CD14-positive monocyte (primary cell): ENCODE data around the gene PRKN. TPM values are rescaled to one million over a fixed set of nuclear protein-coding genes. Genes with fewer than 3 reads are reported as not detected.

Source experiments
- DNase-seq, 3 donors: peaks; one replicate each; pipeline ENCODE4 v3.0.0-alpha.2; 2011 to 2022
- H2AFZ ChIP-seq: 2 replicates; pipeline ENCODE4 v1.6.0; 2012; ENCODE audit warnings: mild to moderate bottlenecking, low read depth, low read length, inconsistent platforms; ENCODE audit not compliant: insufficient read depth, poor library complexity, severe bottlenecking
- H3K27ac ChIP-seq, 2 donors: 1 replicate in 1 of 2; 2 replicates in 1 of 2; pipeline ENCODE4 v1.5.1; 2012 to 2013; ENCODE audit warnings: low read length in 2 of 2, control low read depth in 1 of 2, inconsistent platforms in 1 of 2, low read depth in 1 of 2, mild to moderate bottlenecking in 1 of 2
- H3K27me3 ChIP-seq, 2 donors: one replicate each; pipeline versions ENCODE4 v1.6.0 to v1.6.1; 2011 to 2013; ENCODE audit warnings: low read length in 2 of 2; ENCODE audit not compliant: control insufficient read depth in 2 of 2, insufficient read depth in 2 of 2
- H3K36me3 ChIP-seq, 2 donors: replicated peaks in 1 of 2; 1 replicate in 1 of 2; 2 replicates in 1 of 2; pipeline versions ENCODE4 v1.5.1 to v1.6.1; 2012 to 2013; ENCODE audit warnings: low read length in 2 of 2, control low read depth in 1 of 2, inconsistent platforms in 1 of 2, mild to moderate bottlenecking in 1 of 2; ENCODE audit not compliant: insufficient read depth in 2 of 2, control insufficient read depth in 1 of 2
- H3K4me1 ChIP-seq, 2 donors: 1 replicate in 1 of 2; 2 replicates in 1 of 2; pipeline versions ENCODE4 v1.5.1 to v1.6.1; 2012 to 2013; ENCODE audit warnings: low read length in 2 of 2, control low read depth in 1 of 2, inconsistent platforms in 1 of 2, mild to moderate bottlenecking in 1 of 2, moderate library complexity in 1 of 2; ENCODE audit not compliant: insufficient read depth in 2 of 2, control insufficient read depth in 1 of 2
- H3K4me2 ChIP-seq: replicated peaks from 2 replicates; pipeline ENCODE3; 2012; ENCODE audit warnings: low read length, moderate library complexity, mild to moderate bottlenecking; ENCODE audit not compliant: poor library complexity, severe bottlenecking; ENCODE audit errors: extremely low read depth
- H3K4me3 ChIP-seq, 3 experiments: fragments of 200-600 bp in 1 of 3; sonication (generic) in 1 of 3; replicated peaks in 1 of 3; 1 replicate in 2 of 3; 2 replicates in 1 of 3; pipeline ENCODE4 v1.5.1; 2011 to 2013; ENCODE audit warnings: low read length in 3 of 3, mild to moderate bottlenecking in 3 of 3, control low read depth in 2 of 3, low read depth in 2 of 3, inconsistent platforms in 1 of 3, moderate library complexity in 1 of 3
- H3K79me2 ChIP-seq: 2 replicates; pipeline ENCODE4 v1.6.0; 2012; ENCODE audit warnings: mild to moderate bottlenecking, control low read depth, inconsistent platforms, low read length, moderate library complexity; ENCODE audit not compliant: insufficient read depth
- H3K9ac ChIP-seq: 2 replicates; pipeline ENCODE4 v1.6.0; 2017; ENCODE audit warnings: low read length, mild to moderate bottlenecking; ENCODE audit not compliant: insufficient read depth, poor library complexity, severe bottlenecking
- H3K9me3 ChIP-seq, 2 donors: replicated peaks in 1 of 2; 1 replicate in 1 of 2; 2 replicates in 1 of 2; pipeline versions ENCODE4 v1.5.1 to v1.6.1; 2012 to 2013; ENCODE audit warnings: low read length in 2 of 2, control low read depth in 1 of 2; ENCODE audit not compliant: control insufficient read depth in 1 of 2, insufficient read depth in 1 of 2
- H4K20me1 ChIP-seq: 2 replicates; pipeline ENCODE4 v1.6.0; 2012; ENCODE audit warnings: mild to moderate bottlenecking, low read length, control low read depth, moderate library complexity; ENCODE audit not compliant: insufficient read depth
- H3K27ac Mint-ChIP-seq, 7 donors: one replicate each; pipeline ENCODE4 v1.8.0; 2020; ENCODE audit warnings: mild to moderate bottlenecking in 7 of 7, mixed read lengths in 7 of 7, moderate library complexity in 6 of 7, inconsistent platforms in 2 of 7
- H3K27me3 Mint-ChIP-seq, 3 donors: one replicate each; pipeline ENCODE4 v1.8.0; 2021 to 2022; ENCODE audit warnings: low read depth in 3 of 3, mild to moderate bottlenecking in 3 of 3, mixed read lengths in 3 of 3, moderate library complexity in 3 of 3, inconsistent platforms in 1 of 3
- H3K36me3 Mint-ChIP-seq, 2 donors: one replicate each; pipeline ENCODE4 v1.8.0; 2020; ENCODE audit warnings: mixed read lengths in 2 of 2, inconsistent platforms in 1 of 2, mild to moderate bottlenecking in 1 of 2
- H3K4me1 Mint-ChIP-seq: one replicate; pipeline ENCODE4 v1.8.0; 2020; ENCODE audit warnings: mild to moderate bottlenecking, mixed read lengths
- H3K4me3 Mint-ChIP-seq, 2 donors: one replicate each; pipeline ENCODE4 v1.8.0; 2020; ENCODE audit warnings: mild to moderate bottlenecking in 2 of 2, mixed read lengths in 2 of 2, moderate library complexity in 1 of 2
- H3K9me3 Mint-ChIP-seq, 7 donors: one replicate each; pipeline ENCODE4 v1.8.0; 2020 to 2022; ENCODE audit warnings: mixed read lengths in 7 of 7, mild to moderate bottlenecking in 6 of 7, moderate library complexity in 6 of 7, inconsistent platforms in 2 of 7
- CTCF ChIP-seq: fragments of 200-600 bp; IDR thresholded peaks from one replicate; pipeline ENCODE4 v1.8.0; 2022; ENCODE audit warnings: antibody characterized with exemption, mild to moderate bottlenecking
- WGBS: methylation state at CpG from one replicate; pipeline ENCODE4 v1.1.5; 2013; ENCODE audit warnings: missing lambda C conversion rate; ENCODE audit not compliant: insufficient coverage; 5-methylcytosine and 5-hydroxymethylcytosine counted together
- intact Hi-C, 2 donors: fragments of 100-400 bp; cut with micrococcal nuclease; formaldehyde crosslinking; loops; one replicate each; pipeline versions ENCODE4 v1.15.0 to v1.15.1; 2023
- polyA plus RNA-seq, 3 donors: library from polyadenylated mRNA; depleted of rRNA in 1 of 3; unstranded in 2 of 3; stranded (reverse) in 1 of 3; fragments of 300-500 nt in 2 of 3; fragments of >200 nt in 1 of 3; fragmentation: Illumina TruSeq in 2 of 3; gene quantifications; 1 replicate in 2 of 3; 2 replicates in 1 of 3; pipeline ENCODE4 v1.2.3, GENCODE V29; 2012 to 2021

The PRKN gene
- polyA plus RNA-seq, 3 donors = 0.19 to 0.21 TPM; not detected in 1

GRCh38 chr6:161442420-161442819, 1285.1 kb downstream of the PRKN start:
- Histone ChIP-seq H3K79me2 (no peaks in the 10 kb centered on the region), H2AFZ (no peak overlapping the region), H4K20me1 (no peaks in the 10 kb centered on the region), H3K27me3 (no peaks in the 10 kb centered on the region), H3K9ac (no peak overlapping the region), H3K9me3 (no peaks in the 10 kb centered on the region), H3K36me3 (no peaks in the 10 kb centered on the region), H3K4me2 (no peak overlapping the region), H3K4me3 (no peak overlapping the region), H3K4me1 (no peaks in the 10 kb centered on the region), H3K27ac (no peak overlapping the region)
- H3K4me1 Mint-ChIP-seq = peaks cover 3% of the 10 kb centered on the region
- H3K27ac Mint-ChIP-seq = peak overlapping the region in 2 of 7 donors; percentile 30 to 57
- intact Hi-C loops = no loop called here
- peaks cover 0 to 4% (median 0%) of the 10 kb centered on the region in 7 donors for H3K9me3 Mint-ChIP-seq
- no peak overlapping the region for H3K4me3 Mint-ChIP-seq
- no peak for TF ChIP-seq CTCF
- DNase-seq = no peak
- H3K27me3 Mint-ChIP-seq = peaks cover 0 to 6% (median 3%) of the 10 kb centered on the region in 3 donors
- no peaks in the 10 kb centered on the region for H3K36me3 Mint-ChIP-seq
- over 99% methylated on average over 15 of the region's 15 CpGs for WGBS

- H3K4me2 ChIP-seq = no peak overlapping the region
- no CpG with 5 or more reads among the region's 4 CpGs for WGBS
- H3K79me2 ChIP-seq = no peaks in the 10 kb centered on the region
- H3K9me3 Mint-ChIP-seq = peaks cover 0 to 4% (median 0%) of the 10 kb centered on the region in 7 donors
- H3K4me3 ChIP-seq = no peak overlapping the region
- H4K20me1 ChIP-seq = no peaks in the 10 kb centered on the region
- H3K36me3 Mint-ChIP-seq = no peaks in the 10 kb centered on the region
- H3K9ac ChIP-seq = no peak overlapping the region
- TF ChIP-seq CTCF = no peak
- H3K4me3 Mint-ChIP-seq = no peak overlapping the region
- intact Hi-C loops = no loop called here
- no peak overlapping the region for H2AFZ ChIP-seq
- no peaks in the 10 kb centered on the region for H3K4me1 ChIP-seq
- no peak for DNase-seq
- no peaks in the 10 kb centered on the region for H3K36me3 ChIP-seq
- H3K27me3 Mint-ChIP-seq = peaks cover 0 to 5% (median 1%) of the 10 kb centered on the region in 3 donors
- H3K9me3 ChIP-seq = no peaks in the 10 kb centered on the region
- peaks cover 3% of the 10 kb centered on the region for H3K4me1 Mint-ChIP-seq
- no peaks in the 10 kb centered on the region for H3K27me3 ChIP-seq
- no peak overlapping the region for H3K27ac Mint-ChIP-seq
- H3K27ac ChIP-seq = no peak overlapping the region
Measured at GRCh38 chr6:161440299-161440698, 1287.3 kb downstream of the PRKN start.
